Thyroid gland (tissue), 4 donors: ENCODE results near the gene ZNF850. TPM values are rescaled to one million over a fixed set of nuclear protein-coding genes. Genes with fewer than 3 reads are reported as not detected.
"Not testable (repeated sequence)": the region's sequence is repeated elsewhere in the genome, so short reads cannot be mapped to it uniquely, and the experiment has no call there.

ENCODE experiments used
- DNase-seq, 2 donors: peaks; one replicate each; pipeline ENCODE4 v3.0.0-alpha.2; 2019
- H3K27ac ChIP-seq, 3 donors: fragments of 200-600 bp; sonication (generic); 1 replicate in 2 of 3; 2 replicates in 1 of 3; pipeline ENCODE4 v1.5.1; 2016 to 2019; ENCODE audit warnings: mild to moderate bottlenecking in 1 of 3, moderate library complexity in 1 of 3
- H3K27me3 ChIP-seq: fragments of 200-600 bp; sonication (generic); one replicate; pipeline ENCODE4 v1.5.1; 2019
- H3K36me3 ChIP-seq, 2 donors: fragments of 200-600 bp; sonication (generic); one replicate each; pipeline ENCODE4 v1.5.1; 2016 to 2019
- H3K4me1 ChIP-seq, 2 donors: fragments of 200-600 bp; sonication (generic); one replicate each; pipeline ENCODE4 v1.5.1; 2017 to 2019
- H3K4me3 ChIP-seq, 3 donors: fragments of 200-600 bp; sonication (generic); replicated peaks in 1 of 3; 1 replicate in 2 of 3; 2 replicates in 1 of 3; pipeline ENCODE4 v1.5.1; 2016; ENCODE audit warnings: mild to moderate bottlenecking in 1 of 3
- H3K9me3 ChIP-seq: fragments of 200-600 bp; sonication (generic); one replicate; pipeline ENCODE4 v1.5.1; 2017
- POLR2A ChIP-seq, 2 donors: fragments of 450-650 bp; IDR thresholded peaks; one replicate each; pipeline ENCODE4 v1.6.1; 2017; ENCODE audit warnings: antibody characterized with exemption in 2 of 2, mild to moderate bottlenecking in 2 of 2, moderate library complexity in 1 of 2
- WGBS, 2 donors: methylation state at CpG; one replicate each; pipeline ENCODE4 v1.1.5; 2017; 5-methylcytosine and 5-hydroxymethylcytosine counted together
- intact Hi-C: fragments of 100-400 bp; cut with DNase I; formaldehyde crosslinking; loops from one replicate; pipeline ENCODE4 v1.15.1; 2023
- total RNA-seq, 4 donors: library from RNA; depleted of rRNA; stranded (reverse); fragments of >200 nt; gene quantifications; one replicate each; pipeline ENCODE4 v1.2.3, GENCODE V29; 2016
- TF ChIP-seq, protein P1 (sequence below), 6 experiments: fragments of 200-600 bp in 3 of 6; fragments of 450-650 bp in 3 of 6; sonication (generic) in 3 of 6; IDR thresholded peaks; one replicate each; pipeline ENCODE4 v1.5.1; 2016 to 2019; ENCODE audit warnings: antibody characterized with exemption in 6 of 6, mild to moderate bottlenecking in 2 of 6, inconsistent platforms in 1 of 6, moderate library complexity in 1 of 6

Gene ZNF850
- total RNA-seq, 4 donors from 2014 or later, result 2.4 to 4.8 (median 3.7) TPM

DNA sequence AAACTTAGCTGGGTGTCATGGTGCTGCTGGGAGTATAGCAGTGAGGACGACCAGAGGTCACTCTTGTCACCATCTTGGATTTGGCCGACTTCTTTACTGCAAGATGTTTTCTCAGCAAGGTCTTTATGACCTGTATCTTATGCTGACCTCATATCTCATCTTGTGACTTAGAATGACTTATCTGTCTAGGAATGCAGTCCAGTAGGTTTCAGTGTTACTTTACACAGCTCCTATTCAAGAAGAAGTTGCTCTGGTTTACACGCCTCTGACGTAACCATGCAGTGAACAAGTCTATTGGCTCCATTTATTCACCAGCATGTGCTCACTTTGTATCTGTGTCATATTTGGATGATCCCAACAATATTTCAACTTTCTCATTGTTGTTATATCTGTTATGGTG, 26.7 kb downstream of the ZNF850 start:
- H3K27me3 ChIP-seq, result no peaks in the 10 kb centered on the region
- no peak overlapping the region for H3K27ac ChIP-seq
- H3K9me3 ChIP-seq, result peaks cover 13% of the 10 kb centered on the region
- WGBS, 2 donors, result 95 to 96% methylated on average over 4 of the region's 4 CpGs
- no peak for DNase-seq
- TF ChIP-seq, protein P1, sequence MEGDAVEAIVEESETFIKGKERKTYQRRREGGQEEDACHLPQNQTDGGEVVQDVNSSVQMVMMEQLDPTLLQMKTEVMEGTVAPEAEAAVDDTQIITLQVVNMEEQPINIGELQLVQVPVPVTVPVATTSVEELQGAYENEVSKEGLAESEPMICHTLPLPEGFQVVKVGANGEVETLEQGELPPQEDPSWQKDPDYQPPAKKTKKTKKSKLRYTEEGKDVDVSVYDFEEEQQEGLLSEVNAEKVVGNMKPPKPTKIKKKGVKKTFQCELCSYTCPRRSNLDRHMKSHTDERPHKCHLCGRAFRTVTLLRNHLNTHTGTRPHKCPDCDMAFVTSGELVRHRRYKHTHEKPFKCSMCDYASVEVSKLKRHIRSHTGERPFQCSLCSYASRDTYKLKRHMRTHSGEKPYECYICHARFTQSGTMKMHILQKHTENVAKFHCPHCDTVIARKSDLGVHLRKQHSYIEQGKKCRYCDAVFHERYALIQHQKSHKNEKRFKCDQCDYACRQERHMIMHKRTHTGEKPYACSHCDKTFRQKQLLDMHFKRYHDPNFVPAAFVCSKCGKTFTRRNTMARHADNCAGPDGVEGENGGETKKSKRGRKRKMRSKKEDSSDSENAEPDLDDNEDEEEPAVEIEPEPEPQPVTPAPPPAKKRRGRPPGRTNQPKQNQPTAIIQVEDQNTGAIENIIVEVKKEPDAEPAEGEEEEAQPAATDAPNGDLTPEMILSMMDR (IDR thresholded peaks at IDR 0.05), result no peak
- TF ChIP-seq POLR2A (IDR thresholded peaks at IDR 0.05), result no peak
- no peaks in the 10 kb centered on the region for H3K4me1 ChIP-seq
- no peak overlapping the region for H3K4me3 ChIP-seq
- H3K36me3 ChIP-seq, result peaks cover 21 to 29% of the 10 kb centered on the region in 2 donors
- intact Hi-C loops, result no loop called here

DNA sequence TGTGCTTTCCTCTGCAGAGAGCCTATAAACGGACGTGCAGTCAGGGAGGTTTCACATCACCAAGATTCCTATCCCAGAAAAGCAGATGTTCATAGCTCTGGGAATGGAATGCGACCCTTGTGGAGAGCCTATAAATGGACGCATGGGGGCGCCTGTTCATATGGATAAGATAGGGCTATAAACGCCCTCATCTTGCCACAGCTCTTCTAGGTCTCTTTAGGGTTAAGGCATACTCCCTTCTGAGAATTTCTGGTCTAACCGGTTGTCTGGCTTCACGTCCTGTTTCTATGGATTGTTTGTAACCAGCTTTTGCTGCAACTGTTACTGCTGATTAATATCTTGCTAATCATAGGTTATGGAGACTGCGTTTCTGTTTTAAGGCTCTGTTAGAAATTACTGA, 36.4 kb downstream of the ZNF850 start:
- H3K4me3 ChIP-seq, H3K27ac ChIP-seq, H3K4me1 ChIP-seq, DNase-seq, H3K36me3 ChIP-seq, H3K27me3 ChIP-seq, H3K9me3 ChIP-seq: not testable (repeated sequence)
- WGBS, 2 donors, result 55 to 58% methylated on average over 9 of the region's 9 CpGs
- intact Hi-C loops, result loop anchor here (10.0 kb wide), 1 partner anchor 399 kb away; no protein-coding TSS in a partner anchor

DNA sequence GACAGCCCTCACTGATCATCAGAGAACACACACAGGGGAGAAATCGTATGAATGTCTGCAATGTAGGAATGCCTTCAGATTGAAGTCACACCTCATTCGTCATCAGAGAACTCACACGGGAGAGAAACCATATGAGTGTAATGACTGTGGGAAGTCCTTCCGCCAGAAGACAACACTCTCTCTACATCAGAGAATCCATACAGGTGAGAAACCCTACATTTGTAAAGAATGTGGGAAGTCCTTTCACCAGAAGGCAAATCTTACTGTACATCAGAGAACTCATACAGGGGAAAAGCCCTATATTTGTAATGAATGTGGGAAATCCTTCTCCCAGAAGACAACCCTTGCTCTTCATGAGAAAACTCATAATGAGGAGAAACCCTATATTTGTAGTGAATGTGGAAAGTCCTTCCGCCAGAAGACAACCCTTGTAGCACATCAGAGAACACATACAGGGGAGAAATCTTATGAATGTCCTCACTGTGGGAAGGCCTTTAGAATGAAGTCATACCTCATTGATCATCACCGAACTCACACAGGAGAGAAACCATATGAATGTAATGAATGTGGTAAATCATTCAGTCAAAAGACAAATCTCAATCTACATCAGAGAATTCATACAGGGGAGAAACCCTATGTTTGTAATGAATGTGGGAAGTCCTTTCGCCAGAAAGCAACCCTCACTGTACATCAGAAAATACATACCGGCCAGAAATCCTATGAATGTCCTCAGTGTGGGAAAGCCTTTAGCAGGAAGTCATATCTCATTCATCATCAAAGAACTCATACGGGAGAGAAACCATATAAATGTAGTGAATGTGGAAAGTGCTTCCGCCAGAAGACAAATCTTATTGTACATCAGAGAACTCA, 52.7 kb downstream of the ZNF850 start:
- no peak overlapping the region for H3K27ac ChIP-seq
- intact Hi-C loops, result loop anchor here (5.0 to 10.0 kb wide), 5 partner anchors 85 to 827 kb away; no protein-coding TSS in a partner anchor
- WGBS, 2 donors, result 98% methylated on average over 10 of the region's 10 CpGs
- TF ChIP-seq, protein P1 (IDR thresholded peaks at IDR 0.05), result no peak
- no peak for TF ChIP-seq POLR2A (IDR thresholded peaks at IDR 0.05)
- peaks cover 36% of the 10 kb centered on the region for H3K9me3 ChIP-seq
- H3K36me3 ChIP-seq, result peaks cover 60 to 63% of the 10 kb centered on the region in 2 donors
- H3K27me3 ChIP-seq, result no peaks in the 10 kb centered on the region
- DNase-seq, result no peak
- H3K4me1 ChIP-seq, result no peaks in the 10 kb centered on the region
- no peak overlapping the region for H3K4me3 ChIP-seq

DNA sequence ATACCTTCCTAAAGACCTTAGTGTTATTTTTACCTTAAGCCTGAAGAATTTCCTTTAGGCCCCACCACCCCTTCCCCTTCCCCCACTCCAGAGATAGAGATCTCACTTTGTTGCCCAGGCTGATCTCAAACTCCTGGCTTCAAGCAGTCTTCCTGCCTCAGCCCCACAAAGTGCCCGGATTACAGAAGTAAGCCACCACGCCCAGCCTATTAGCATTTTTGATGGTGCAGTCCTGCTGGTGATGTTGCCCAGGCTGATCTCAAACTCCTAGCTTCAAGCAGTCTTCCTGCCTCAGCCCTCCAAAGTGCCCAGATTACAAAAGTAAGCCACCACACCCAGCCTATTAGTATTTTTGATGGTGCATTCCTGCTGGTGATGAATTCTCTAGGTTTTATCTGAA, 63.2 kb downstream of the ZNF850 start:
- peaks cover 5% of the 10 kb centered on the region for H3K9me3 ChIP-seq
- H3K27ac ChIP-seq, result no peak overlapping the region
- 71 to 77% methylated on average over 2 of the region's 2 CpGs for WGBS, 2 donors
- no peak overlapping the region for H3K4me3 ChIP-seq
- H3K4me1 ChIP-seq, result no peaks in the 10 kb centered on the region
- DNase-seq, result no peak
- H3K36me3 ChIP-seq, result peaks cover 37 to 45% of the 10 kb centered on the region in 2 donors
- TF ChIP-seq, protein P1 (IDR thresholded peaks at IDR 0.05), result no peak
- no peak for TF ChIP-seq POLR2A (IDR thresholded peaks at IDR 0.05)
- intact Hi-C loops, result no loop called here
- no peaks in the 10 kb centered on the region for H3K27me3 ChIP-seq

DNA sequence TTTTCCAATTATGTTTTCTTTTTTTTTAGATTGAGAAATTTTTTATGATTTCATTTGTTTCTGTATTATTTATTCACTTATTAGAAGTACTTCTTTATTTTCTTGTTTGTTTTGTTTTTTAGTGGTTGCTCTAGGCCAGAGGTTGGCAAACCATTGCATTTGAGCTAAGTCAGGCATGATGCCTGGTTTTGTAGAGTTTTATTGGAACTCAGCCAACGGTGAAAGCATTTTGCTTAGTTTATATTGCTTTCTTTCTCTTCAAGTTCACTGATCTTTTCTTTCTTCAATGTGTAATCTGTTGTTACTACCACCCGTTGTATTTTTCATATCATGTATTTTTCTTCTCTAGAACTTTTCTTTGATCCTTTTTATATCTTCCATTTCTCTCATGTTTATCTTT, 65.5 kb downstream of the ZNF850 start:
- Histone ChIP-seq H3K36me3 (peaks cover 14 to 23% of the 10 kb centered on the region in 2 donors), H3K27me3 (no peaks in the 10 kb centered on the region), H3K9me3 (peaks cover 5% of the 10 kb centered on the region), H3K27ac (no peak overlapping the region), H3K4me3 (no peak overlapping the region), H3K4me1 (no peaks in the 10 kb centered on the region)
- DNase-seq, result no peak
- intact Hi-C loops, result no loop called here
- 94 to 96% methylated on average over 1 to 2 of the region's 2 CpGs for WGBS, 2 donors
- TF ChIP-seq POLR2A (IDR thresholded peaks at IDR 0.05), result no peak
- TF ChIP-seq, protein P1 (IDR thresholded peaks at IDR 0.05), result no peak
